Mesendoderm (in vitro differentiated cells): ENCODE results near the gene IL2RA.
"Not testable (repeated sequence)": the region's sequence is repeated elsewhere in the genome, so short reads cannot be mapped to it uniquely, and the experiment has no call there.

Experiments used
- DNase-seq: peaks from one replicate; pipeline ENCODE4 v3.0.0; 2013
- H2AK5ac ChIP-seq: 2 replicates; pipeline ENCODE4 v1.6.1; 2013; ENCODE audit warnings: low read length, inconsistent platforms
- H2BK120ac ChIP-seq: 2 replicates; pipeline ENCODE4 v1.6.1; 2013; ENCODE audit warnings: low read depth, mild to moderate bottlenecking, low read length, moderate library complexity, mixed read lengths
- H2BK15ac ChIP-seq: replicated peaks from 2 replicates; pipeline ENCODE4 v1.6.1; 2013; ENCODE audit warnings: low read depth, mild to moderate bottlenecking, moderate library complexity
- H2BK5ac ChIP-seq: 2 replicates; pipeline ENCODE4 v1.6.1; 2013; ENCODE audit warnings: low read length, inconsistent platforms
- H3K18ac ChIP-seq: 2 replicates; pipeline ENCODE4 v1.6.1; 2013; ENCODE audit warnings: mild to moderate bottlenecking, low read length, mixed read lengths
- H3K23ac ChIP-seq: one replicate; pipeline ENCODE4 v1.6.1; 2013; ENCODE audit warnings: low read length
- H3K27ac ChIP-seq: 2 replicates; pipeline ENCODE4 v1.5.1; 2013; ENCODE audit warnings: low read depth, mild to moderate bottlenecking, inconsistent platforms, low read length, moderate library complexity
- H3K27me3 ChIP-seq: 2 replicates; pipeline ENCODE4 v1.6.1; 2013; ENCODE audit warnings: low read length, control low read depth, mild to moderate bottlenecking, inconsistent platforms; ENCODE audit not compliant: insufficient read depth, poor library complexity
- H3K36me3 ChIP-seq: 2 replicates; pipeline ENCODE4 v1.6.1; 2013; ENCODE audit warnings: low read length, inconsistent platforms; ENCODE audit not compliant: control insufficient read depth, insufficient read depth
- H3K4ac ChIP-seq: one replicate; pipeline ENCODE4 v1.6.1; 2013; ENCODE audit warnings: low read depth, mild to moderate bottlenecking, low read length, moderate library complexity
- H3K4me1 ChIP-seq: 2 replicates; pipeline ENCODE4 v1.6.1; 2013; ENCODE audit warnings: low read depth, low read length, inconsistent platforms; ENCODE audit not compliant: control insufficient read depth
- H3K4me2 ChIP-seq: 2 replicates; pipeline ENCODE4 v1.6.1; 2013; ENCODE audit warnings: low read length
- H3K4me3 ChIP-seq: 2 replicates; pipeline ENCODE4 v1.5.1; 2013; ENCODE audit warnings: mild to moderate bottlenecking, low read length
- H3K56ac ChIP-seq: one replicate; pipeline ENCODE4 v1.6.1; 2013; ENCODE audit warnings: low read length
- H3K79me1 ChIP-seq: 2 replicates; pipeline ENCODE4 v1.6.1; 2013; ENCODE audit warnings: low read length, inconsistent platforms
- H3K79me2 ChIP-seq: 2 replicates; pipeline ENCODE4 v1.6.1; 2013; ENCODE audit warnings: mild to moderate bottlenecking, low read length; ENCODE audit not compliant: control insufficient read depth, insufficient read depth
- H3K9ac ChIP-seq: 2 replicates; pipeline ENCODE4 v1.6.1; 2013; ENCODE audit warnings: low read length, inconsistent platforms
- H4K5ac ChIP-seq: one replicate; pipeline ENCODE4 v1.6.1; 2013; ENCODE audit warnings: low read length
- H4K8ac ChIP-seq: one replicate; pipeline ENCODE4 v1.6.1; 2013; ENCODE audit warnings: low read depth, mild to moderate bottlenecking, control low read depth, low read length, moderate library complexity
- WGBS: extraction: QIAGEN DNeasy Blood & Tissue Kit; methylation state at CpG from one replicate; pipeline ENCODE4 v1.1.7; 2013; ENCODE audit warnings: low lambda C conversion rate, missing lambda C conversion rate; ENCODE audit not compliant: insufficient coverage; ENCODE audit errors: extremely low coverage; 5-methylcytosine and 5-hydroxymethylcytosine counted together

The IL2RA gene

DNA sequence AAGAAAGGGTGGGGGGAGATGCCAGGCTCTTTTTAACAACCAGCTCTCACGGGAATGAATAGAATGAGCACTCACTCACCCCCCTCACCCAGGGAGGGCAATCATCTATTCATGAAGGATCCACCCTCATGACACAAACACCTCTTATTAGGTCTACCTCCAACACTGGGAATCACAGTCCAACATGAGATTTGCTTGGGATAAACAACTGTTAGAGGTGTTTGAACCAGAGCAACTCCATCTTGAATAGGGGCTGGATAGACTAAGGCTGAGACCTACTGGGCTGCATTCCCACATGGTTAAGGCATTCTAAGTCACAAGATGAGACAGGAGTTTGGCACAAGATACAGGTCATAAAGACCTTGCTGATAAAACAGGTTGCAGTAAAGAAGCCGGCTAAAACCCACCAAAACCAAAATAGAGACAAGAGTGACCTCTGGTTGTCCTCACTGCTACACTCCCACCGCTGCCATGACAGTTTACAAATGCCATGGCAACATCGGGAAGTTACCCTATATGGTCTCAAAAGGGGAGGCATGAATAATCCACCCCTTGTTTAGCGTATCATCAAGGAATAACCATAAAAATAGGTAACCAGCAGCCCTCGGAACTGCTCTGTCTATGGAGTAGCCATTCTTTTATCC is 56.9 kb downstream of the IL2RA start:
- not testable (repeated sequence) for H3K79me2 ChIP-seq, H3K27ac ChIP-seq, H4K8ac ChIP-seq, H3K79me1 ChIP-seq, H2BK15ac ChIP-seq, H3K4me2 ChIP-seq, H3K4me1 ChIP-seq, H3K27me3 ChIP-seq, H4K5ac ChIP-seq, H3K9ac ChIP-seq, H3K56ac ChIP-seq, DNase-seq, H3K23ac ChIP-seq, H3K36me3 ChIP-seq, H2AK5ac ChIP-seq, H2BK5ac ChIP-seq, H2BK120ac ChIP-seq, H3K18ac ChIP-seq, H3K4ac ChIP-seq, H3K4me3 ChIP-seq
- WGBS, result no CpG with 5 or more reads among the region's 6 CpGs

DNA sequence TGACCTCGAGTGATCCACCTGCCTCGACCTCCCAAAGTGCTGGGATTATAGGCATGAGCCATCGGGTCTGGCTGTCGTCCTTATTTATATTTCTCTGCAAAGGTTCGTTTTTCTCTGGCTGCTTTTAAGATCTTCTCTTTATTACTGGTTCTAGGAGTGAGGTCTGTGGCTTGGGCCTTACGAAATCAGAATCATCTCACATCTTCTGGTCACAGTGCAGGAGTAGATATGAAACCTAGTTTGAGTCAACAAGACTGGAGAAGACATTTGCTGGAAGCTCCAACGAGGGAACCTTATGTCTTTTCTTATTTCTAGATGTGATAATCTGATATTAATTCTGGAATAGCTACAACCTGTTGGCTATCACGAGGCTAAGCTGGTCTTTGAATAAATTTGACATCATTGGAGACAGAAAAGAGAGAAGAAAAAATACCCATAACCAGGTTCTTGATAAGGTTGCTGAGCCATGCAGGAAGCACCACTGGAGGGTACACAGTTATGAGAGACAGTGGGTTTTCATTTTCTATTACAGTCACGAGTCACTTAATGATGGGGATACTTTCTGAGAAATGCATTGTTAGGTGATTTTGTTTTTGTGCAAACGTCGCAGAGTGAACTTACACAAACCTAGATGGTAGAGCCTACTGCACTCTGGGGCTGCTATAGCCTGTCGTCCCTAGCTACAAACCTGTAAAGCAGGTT is 59.2 kb downstream of the IL2RA start:
- H2BK120ac ChIP-seq, result no peak overlapping the region
- H3K36me3 ChIP-seq, result no peaks in the 10 kb centered on the region
- H2BK5ac ChIP-seq, result no peak overlapping the region
- H4K8ac ChIP-seq, result no peak overlapping the region
- WGBS, result no CpG with 5 or more reads among the region's 12 CpGs
- no peak overlapping the region for H3K9ac ChIP-seq
- no peaks in the 10 kb centered on the region for H3K27me3 ChIP-seq
- H3K27ac ChIP-seq, result no peak overlapping the region
- no peak overlapping the region for H4K5ac ChIP-seq
- H2AK5ac ChIP-seq, result no peak overlapping the region
- H3K79me1 ChIP-seq, result no peaks in the 10 kb centered on the region
- no peak overlapping the region for H3K4me3 ChIP-seq
- H2BK15ac ChIP-seq, result no peak overlapping the region
- H3K4ac ChIP-seq, result no peak overlapping the region
- no peak overlapping the region for H3K18ac ChIP-seq
- H3K4me1 ChIP-seq, result no peaks in the 10 kb centered on the region
- no peak overlapping the region for H3K23ac ChIP-seq
- no peak overlapping the region for H3K4me2 ChIP-seq
- DNase-seq, result no peak
- no peaks in the 10 kb centered on the region for H3K79me2 ChIP-seq
- no peak overlapping the region for H3K56ac ChIP-seq

DNA sequence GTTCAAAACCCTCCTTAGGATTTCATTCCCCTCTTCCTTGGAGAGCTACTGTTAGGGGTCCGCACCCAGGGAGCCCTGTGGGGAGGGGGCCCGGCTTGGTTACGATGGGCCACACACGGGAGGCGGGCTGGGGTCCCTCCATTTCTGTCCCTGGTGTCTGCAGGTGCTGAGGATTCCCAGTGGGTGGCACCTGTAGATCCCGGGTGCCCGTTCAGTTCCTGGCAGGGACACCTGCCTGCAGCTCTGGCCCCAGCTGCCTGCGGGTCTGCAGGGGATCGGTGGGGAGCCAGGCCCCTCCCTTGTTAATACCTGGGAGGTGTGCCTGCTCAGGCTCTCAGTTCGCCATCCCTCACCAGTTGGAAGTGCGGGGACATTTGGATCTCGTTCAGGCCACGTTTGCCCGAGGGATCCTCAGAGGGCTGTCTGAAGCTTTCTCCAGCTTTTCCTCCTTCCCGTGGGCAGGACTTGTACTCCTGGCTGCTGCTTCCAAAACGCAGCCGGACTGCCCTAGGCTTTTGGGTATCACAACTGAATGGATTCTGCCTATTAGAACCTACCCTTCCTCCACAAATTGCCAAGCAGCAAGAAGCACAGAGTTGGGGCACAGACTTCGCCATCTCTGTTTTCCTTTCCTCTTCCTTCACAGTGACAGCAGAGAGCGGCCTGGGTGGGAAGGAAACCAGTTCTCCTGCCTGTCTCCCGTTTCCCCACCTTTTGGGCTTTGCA is 62.6 kb downstream of the IL2RA start:
- H3K9ac ChIP-seq, result no peak overlapping the region
- no peaks in the 10 kb centered on the region for H3K79me2 ChIP-seq
- no CpG with 5 or more reads among the region's 20 CpGs for WGBS
- H3K4me1 ChIP-seq, result no peaks in the 10 kb centered on the region
- no peak overlapping the region for H3K4me2 ChIP-seq
- no peak overlapping the region for H3K27ac ChIP-seq
- no peak for DNase-seq
- no peak overlapping the region for H2BK15ac ChIP-seq
- H2AK5ac ChIP-seq, result no peak overlapping the region
- H4K8ac ChIP-seq, result no peak overlapping the region
- H3K27me3 ChIP-seq, result no peaks in the 10 kb centered on the region
- H3K79me1 ChIP-seq, result no peaks in the 10 kb centered on the region
- no peak overlapping the region for H2BK120ac ChIP-seq
- H2BK5ac ChIP-seq, result no peak overlapping the region
- H3K56ac ChIP-seq, result no peak overlapping the region
- no peak overlapping the region for H4K5ac ChIP-seq
- H3K4ac ChIP-seq, result no peak overlapping the region
- no peak overlapping the region for H3K23ac ChIP-seq
- H3K4me3 ChIP-seq, result no peak overlapping the region
- H3K18ac ChIP-seq, result no peak overlapping the region
- no peaks in the 10 kb centered on the region for H3K36me3 ChIP-seq

DNA sequence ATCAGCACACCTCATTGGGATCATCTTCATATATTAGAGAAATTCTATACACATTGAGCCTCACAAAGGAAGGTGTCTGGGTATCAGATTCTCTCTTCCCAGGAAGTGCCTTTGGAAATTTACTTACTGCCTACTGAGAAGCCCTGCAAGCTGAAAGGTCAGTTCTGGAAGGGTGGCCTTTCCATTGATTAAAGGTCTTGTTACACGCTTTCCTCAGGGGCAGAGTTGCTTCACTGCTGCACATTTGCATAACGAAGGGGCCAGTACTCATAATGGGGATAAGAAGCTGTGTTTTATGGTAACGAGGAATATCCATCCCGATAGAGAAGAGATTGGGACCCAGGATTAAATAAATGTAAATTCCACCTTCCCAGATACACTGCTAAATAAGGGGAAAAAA is 65.5 kb downstream of the IL2RA start:
- H3K23ac ChIP-seq, result no peak overlapping the region
- no peaks in the 10 kb centered on the region for H3K36me3 ChIP-seq
- no peak overlapping the region for H3K27ac ChIP-seq
- H4K5ac ChIP-seq, result no peak overlapping the region
- no peak overlapping the region for H2BK120ac ChIP-seq
- no peak overlapping the region for H2AK5ac ChIP-seq
- no peaks in the 10 kb centered on the region for H3K79me1 ChIP-seq
- no peak overlapping the region for H3K56ac ChIP-seq
- H4K8ac ChIP-seq, result no peak overlapping the region
- no peaks in the 10 kb centered on the region for H3K4me1 ChIP-seq
- H3K4ac ChIP-seq, result no peak overlapping the region
- H3K18ac ChIP-seq, result no peak overlapping the region
- no peak overlapping the region for H3K4me2 ChIP-seq
- H3K79me2 ChIP-seq, result no peaks in the 10 kb centered on the region
- H2BK15ac ChIP-seq, result no peak overlapping the region
- H2BK5ac ChIP-seq, result no peak overlapping the region
- no CpG with 5 or more reads among the region's 4 CpGs for WGBS
- no peak for DNase-seq
- H3K4me3 ChIP-seq, result no peak overlapping the region
- H3K27me3 ChIP-seq, result no peaks in the 10 kb centered on the region
- H3K9ac ChIP-seq, result no peak overlapping the region

DNA sequence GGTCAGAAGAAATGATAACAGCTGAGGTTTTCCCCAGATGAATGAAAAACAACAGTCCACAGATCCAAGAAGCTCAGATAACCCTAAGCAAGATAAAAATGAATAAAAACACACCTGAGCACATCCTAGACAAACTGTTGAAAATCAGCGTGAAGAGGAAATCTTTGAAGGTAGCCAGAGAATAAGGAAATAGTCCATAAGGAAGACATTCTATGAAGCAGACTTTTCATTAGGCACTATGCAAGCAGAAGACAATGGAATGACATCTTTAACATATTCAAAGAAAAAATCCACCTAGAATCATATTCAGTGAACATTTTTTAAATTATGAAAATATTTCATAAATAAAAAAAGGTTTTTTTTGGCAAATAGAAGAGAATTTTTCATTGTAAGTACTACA is 69.8 kb downstream of the IL2RA start:
- Histone ChIP-seq H3K4me1 (no peaks in the 10 kb centered on the region), H3K56ac (no peak overlapping the region), H2BK5ac (no peak overlapping the region), H4K8ac (no peak overlapping the region), H3K18ac (no peak overlapping the region), H3K9ac (no peak overlapping the region), H3K36me3 (no peaks in the 10 kb centered on the region), H4K5ac (no peak overlapping the region), H3K4me2 (no peak overlapping the region), H3K79me1 (no peaks in the 10 kb centered on the region), H3K79me2 (no peaks in the 10 kb centered on the region), H2BK15ac (no peak overlapping the region), H2AK5ac (no peak overlapping the region), H3K27ac (no peak overlapping the region), H2BK120ac (no peak overlapping the region), H3K27me3 (no peaks in the 10 kb centered on the region), H3K23ac (no peak overlapping the region), H3K4ac (no peak overlapping the region), H3K4me3 (no peak overlapping the region)
- no CpG with 5 or more reads among the region's 1 CpG for WGBS
- no peak for DNase-seq
